SKM-1 treated with dmso at 0.1 percent for 144 hours (cell line): Measurements from ENCODE around the gene ADAM22.

ENCODE experiments used
- DNase-seq: peaks from one replicate; lab custom pipeline; 2025; ENCODE audit not compliant: unreplicated experiment; lab: John Stamatoyannopoulos, UW

The ADAM22 gene

DNA sequence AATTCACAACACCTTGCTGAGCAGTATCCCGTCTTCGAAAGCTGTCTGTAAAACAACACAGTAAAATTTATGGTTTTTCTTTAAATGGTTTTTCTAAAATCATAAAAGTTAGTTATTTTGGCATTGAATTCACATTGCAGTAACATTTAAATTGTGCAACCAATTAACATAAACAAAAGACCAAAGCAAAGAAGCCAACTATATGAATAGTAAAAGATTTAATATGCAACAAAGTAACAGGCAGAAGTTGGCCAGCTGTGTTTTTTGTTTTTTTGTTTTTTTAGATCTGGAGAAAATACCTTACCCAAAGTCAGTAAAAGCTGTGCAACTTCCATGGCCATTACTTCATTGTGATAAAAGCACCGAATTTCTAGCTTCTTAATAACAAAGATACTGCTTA is 274.5 kb downstream of the ADAM22 start:
- no peak for DNase-seq

DNA sequence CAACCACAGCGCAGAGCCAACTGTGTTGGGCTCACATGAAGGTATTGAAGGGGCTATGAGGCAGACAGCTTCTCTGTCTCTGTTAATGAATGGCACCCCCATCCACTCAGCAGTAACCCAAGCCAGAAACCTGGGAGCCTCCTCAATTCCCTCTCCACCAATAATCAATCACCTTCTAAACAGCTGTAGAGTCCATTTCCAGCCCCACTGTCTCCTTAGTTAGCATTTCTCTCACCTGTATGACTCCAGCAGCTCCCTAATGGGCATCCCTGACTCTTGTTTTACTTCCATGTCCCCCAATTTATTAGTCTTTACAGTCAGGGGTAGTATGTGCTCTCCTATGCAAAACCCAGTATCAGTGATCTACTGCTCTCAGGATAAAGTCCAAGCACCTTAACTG is 278.9 kb downstream of the ADAM22 start:
- DNase-seq = no peak

DNA sequence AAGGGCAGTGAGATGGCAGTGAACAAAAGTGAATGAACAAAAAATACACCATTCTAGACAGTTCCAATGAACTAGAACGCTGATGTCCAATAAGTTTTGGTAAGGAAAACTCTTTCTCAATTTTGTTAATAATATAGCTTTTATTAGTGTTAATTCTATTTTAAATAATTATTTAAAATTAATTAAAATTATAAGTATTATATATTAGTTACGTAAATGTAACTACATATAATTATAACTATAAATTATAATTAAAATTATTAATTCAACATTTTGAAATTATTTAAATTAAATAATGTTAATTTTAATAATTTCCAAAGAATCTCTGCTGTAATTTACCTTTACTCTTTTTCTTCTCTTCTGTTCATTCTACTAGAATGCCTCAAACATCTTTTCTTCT is 280.4 kb downstream of the ADAM22 start:
- DNase-seq = no peak

DNA sequence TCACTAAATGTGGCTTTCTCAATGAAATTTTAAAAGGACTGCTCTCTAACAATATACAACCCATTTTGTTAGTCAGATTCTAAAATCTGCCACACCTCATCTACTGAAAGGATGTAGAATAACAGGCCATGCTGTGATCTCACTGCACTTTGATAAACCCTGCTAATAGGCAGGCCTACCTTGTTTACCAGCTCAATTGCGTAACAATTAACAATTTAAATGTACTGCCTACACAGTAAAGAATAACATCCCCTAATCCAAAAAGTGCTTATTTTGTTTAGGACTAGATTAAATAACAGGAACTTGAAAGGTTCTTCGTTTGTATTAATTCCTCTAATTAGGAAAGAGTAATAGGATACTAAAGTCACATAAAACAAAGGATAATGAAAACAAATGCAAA is 281.2 kb downstream of the ADAM22 start:
- no peak for DNase-seq

DNA sequence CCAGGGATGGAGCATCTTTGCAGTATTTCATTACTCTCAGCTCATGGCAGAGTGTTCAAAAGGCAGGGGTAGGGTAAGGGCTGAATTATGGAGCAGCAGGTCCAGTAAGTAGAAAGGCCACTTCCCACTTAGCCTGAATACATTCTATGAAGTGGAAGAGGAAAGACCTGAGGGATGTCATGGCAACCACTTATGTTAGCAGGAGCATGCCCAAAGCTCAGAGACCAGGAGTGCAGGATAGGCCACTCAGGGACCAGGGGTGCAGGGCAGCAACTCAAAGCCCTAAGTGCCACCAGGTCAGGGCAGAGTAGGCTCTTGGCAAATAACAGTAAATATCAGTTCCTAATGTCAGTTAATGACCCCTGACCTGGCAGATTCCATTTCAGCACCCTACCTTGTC is 282.2 kb downstream of the ADAM22 start:
- DNase-seq = no peak

DNA sequence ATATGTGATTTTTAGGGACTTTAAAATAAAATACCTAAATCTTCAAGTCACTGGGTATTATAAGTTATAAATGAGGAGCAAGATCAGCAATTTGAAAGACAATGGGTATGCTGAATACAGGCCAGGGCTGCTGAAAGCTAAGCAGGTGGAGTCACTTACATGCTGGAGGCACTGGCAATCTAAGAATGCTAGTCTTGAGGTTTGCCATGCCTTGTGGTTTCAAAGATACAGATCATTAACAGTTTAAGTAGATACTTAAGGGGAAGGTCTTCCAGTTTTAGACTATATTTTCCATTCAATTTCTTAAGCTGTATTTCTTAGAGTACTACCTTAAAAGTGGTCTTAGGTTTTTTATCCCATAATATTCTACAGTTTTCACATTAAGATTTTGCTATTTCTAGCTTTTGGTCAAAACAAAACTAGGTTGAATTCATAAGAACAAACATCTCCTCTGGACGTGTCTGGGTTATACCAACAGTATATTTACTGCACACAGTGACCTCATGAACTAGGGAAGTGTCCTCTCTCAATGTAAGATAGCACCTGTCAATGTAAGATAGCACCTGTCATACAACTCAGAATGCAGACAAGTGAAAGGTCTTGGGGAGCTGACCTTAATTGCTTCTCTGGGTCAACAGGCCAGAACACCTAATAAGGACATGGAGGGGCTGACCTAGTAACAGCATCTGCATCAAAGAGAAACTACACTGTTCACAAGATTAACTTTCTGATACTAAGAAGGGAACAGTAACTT is 283.8 kb downstream of the ADAM22 start:
- DNase-seq = peak; percentile 18

DNA sequence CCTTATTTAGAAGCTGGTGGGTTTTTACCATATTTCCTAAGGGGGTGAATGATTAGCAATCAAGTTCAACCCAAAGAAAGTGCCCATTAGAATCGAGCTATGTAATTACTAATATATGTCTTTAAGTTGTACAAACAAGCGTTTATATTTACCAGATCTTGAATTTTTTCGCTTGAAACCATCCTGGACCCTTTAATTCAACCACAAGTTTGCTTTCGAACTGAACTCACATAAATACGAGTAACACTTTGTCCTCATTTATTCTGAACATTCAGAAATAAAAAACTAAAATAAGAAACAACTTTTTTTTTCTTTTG is 284.3 kb downstream of the ADAM22 start:
- no peak for DNase-seq

DNA sequence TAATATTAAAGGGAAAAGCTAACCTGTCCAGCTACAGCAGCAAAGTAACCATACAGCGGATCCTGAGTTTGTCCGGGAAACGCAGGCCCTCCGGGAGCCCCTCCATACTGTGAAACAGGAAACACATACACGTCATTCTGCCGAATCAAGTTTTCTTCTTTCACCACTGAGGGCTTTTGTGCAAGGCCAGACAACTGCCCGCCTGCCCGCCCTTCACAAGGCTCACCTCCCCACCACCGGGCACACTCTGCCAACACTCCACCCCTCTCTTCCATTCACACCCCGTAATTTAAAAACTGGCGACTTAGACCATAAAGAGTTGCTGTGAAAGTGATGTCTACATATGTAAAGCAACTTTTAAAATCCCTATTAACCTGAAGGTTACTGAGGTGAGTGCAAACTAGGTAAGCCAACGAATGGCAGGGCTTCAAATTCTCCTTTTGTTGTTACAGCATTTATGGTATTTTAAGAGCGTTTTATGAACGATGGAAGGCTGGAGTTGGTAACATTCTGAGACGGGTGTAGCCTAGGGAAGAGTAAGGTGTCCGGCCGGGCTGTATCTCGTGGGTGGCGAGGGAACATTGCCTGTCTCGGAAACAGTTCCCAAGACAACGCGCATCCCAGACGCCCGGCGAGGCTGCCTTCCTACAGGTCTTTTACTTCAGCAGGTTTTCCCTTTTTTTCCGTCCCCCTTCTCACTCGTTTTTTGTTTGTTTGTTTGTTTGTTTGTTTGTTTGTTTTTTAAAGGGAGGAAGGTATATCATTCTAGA is 285.0 kb downstream of the ADAM22 start:
- peak; percentile 41 for DNase-seq

DNA sequence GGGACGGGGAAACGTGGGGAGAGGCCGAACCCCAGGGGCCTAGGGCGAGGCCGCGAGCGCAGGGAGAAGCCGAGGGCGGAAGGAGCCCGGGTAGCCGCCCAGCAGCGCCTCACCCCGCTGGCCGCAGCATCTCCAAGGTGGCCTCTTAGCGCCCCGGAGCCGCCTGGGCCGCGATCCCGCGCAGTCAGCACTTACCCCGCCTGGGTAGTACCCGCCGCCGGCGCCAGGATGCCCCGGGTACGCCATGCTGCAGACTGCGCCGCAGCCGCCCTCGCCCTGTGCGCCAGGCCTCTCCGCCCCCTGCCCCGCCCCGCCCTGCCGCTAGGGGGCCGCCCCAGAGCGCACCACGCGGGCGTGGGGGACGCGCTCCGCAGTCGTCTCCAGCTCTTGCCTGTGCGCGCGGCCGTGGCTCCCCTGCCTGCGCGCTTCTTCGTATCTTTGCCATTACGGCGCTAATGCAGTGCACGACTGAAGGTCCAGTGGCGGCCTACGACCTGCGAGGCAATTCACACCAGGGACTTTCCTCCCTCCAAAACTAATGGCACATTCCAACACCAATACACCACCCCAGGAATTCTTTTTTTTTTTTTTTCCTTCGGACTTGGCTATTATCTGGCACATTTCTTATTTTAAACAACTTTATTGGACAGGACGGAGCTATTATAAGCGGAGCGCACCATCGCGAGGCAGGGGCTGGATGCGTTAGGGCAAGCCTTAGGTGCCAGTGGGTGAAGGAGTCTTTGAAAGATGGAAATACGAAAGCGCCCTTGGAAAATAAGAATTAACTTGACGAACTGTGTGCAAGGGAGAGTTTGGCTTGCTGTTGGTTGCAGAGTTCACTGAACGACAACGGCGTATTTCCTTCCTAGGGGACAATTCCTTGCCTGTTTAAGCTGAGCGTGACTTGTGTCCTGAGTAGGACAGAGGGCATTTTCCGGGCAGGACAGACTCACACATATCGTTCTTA is 286.0 kb downstream of the ADAM22 start, which contains the start of gene SRI:
Gene SRI, minus strand, starts transcription at position 258 of the 967 bp plus-strand sequence. Its CDS starts 12 bp downstream, at position 246.
- peak; percentile 75 for DNase-seq

DNA sequence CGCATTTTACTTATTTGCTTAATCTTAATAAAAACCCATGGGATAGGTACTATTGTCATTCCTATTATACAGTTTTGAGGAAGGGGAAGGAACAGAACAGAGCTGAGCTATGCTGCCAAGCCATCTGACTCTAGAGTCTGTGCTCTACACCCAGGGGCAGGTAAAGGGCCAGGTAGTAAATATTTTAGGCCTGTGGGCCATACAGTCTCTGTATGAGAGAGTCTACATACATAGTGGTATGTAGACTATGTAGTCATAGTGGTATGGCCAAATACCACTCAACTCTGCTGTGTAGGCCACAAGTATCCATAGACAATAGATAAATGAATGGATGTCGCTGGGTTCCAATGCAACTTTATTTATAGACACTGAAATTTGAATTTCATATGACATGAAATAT is 289.2 kb downstream of the ADAM22 start:
- no peak for DNase-seq

DNA sequence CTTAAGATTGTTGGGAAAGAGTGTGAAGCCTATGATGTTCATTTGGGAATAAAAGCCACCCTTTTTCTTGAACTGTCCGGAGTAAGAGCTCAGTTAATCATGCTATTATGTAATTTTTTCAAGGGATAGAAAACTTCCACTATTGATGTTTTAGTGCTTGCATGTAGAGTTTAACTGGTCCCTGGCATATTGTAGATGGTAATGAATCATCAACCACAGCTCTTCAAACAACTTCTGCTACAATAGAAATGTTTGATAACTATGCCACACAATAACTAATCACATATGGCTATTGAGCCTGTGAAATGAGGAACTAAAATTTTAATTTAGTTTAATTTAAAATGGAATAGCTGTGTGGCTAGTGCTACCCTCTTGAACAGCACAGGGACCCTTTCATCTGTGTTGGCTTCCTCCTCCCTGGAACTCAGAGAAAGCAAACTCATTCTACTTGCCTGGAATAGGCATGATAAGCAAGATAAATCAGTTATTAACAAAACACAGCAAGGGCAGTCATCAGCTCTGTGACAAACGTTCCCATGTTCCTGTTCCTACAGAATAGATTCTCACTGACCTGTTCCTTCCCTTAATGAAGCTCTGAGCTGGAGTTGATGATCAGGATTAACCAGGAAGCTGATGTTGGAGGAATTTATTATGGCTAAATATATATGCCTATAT is 290.7 kb downstream of the ADAM22 start:
- DNase-seq = no peak

DNA sequence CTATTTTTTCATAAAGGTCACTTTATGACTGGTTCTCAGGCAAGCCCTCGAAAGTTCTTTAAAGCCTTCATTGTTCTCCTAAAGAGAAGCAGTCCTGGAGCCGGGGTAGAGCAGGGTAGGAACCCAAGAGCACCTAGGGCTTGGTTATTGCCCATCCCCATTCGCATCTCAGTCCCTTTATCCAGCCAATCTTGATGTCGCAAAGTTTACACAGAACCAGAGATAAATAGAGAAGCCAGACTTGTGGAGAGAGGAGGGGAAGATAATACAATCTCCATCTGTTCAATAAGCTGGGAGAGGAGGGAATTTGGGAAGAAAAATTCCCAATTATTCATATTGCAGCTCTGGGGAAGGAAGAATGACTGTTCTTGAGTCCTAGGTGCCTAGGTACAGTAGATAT is 292.1 kb downstream of the ADAM22 start:
- DNase-seq = no peak

DNA sequence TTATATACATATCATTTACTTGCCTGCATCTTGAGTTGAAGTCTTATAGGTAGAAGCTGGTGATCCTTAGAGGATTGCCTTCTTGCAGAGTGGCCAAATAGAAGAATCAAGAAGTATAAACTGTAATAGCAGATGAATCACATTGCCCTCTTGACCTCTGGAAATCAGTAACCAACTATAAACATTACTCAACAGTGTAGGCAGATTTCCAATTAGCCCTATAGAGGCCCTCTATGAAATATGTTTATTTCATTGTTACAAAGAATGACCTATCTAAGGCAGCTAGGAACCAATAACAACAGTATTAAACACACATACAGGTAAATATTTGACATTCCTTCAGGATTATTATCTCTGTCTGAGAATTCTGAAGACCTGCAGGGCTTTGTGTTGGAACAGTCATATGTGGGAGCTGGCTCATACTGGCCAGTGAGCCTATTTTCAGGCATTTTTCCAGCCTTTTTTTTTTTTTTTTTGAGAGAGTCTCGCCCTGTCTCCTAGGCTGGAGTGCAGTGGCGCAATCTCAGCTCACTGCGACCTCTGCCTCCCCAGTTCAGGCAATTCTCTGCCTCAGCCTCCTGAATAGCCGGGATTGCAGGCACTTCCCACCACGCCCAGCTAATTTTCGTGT is 292.9 kb downstream of the ADAM22 start:
- no peak for DNase-seq

DNA sequence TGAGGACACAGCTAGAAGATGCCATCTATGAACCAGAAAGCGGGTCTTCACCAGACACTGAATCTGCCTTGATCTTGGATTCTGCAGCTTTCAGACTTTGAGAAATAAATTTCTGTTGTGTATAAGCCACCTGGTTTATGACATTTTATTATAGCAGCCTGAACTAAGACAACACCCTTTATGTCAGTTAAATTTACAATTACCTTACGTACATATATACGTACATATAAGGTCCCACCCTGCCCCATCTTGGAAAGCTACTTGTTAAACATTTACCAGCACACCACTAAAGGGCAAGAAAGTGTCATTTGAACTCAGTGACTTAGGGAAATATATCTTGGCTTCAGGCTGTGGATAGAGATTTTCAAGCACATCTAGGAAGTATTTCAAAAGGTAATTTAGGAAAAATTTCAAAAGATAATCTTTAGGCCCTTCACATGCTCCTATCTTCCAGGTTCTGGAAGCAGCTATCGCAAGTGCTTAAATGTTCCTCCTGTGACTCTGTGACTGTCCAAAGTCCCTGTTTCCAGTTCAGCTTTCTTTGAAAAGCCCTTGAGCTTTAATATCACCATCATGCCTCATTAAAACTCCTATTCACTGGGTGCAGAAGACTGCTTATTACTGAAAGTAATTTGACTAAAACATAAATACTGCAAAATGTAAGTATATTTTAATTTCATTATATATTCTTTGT is 295.4 kb downstream of the ADAM22 start:
- DNase-seq = no peak

DNA sequence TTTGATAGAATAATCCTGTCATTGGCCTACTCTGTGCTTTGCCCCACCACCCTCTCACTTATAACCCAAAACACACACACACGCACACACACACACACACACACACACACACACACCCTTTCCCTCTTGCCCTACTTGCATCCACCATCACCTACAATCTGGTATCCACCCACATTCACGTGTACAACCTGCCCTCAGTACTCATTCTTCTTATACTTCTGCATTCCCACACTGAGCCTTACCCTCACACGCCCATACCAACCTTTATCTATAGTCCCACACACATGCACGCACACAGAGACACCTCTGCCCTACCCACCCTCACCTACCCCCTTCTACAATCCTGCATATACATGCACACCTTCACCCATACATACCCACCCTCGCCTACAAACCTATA is 296.6 kb downstream of the ADAM22 start:
- DNase-seq = no peak

DNA sequence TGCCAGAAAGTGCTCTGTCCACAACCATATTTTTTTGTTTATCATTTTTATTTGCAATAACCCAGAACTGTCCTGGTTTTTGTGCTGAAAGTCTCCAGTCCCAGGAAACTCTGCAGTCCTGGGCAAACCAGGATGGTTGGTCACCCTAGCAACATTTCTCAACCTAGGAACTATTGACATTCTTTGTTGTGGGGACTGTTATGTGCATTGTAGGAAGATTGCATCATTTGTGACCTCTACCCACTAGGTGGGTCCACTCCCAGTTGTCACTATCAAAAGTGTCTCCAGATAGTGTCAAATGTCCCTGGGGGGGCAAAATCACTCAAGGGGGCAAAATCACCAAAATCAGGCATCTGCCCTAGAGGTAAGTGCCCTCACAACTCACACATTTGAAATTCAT is 299.8 kb downstream of the ADAM22 start:
- no peak for DNase-seq

DNA sequence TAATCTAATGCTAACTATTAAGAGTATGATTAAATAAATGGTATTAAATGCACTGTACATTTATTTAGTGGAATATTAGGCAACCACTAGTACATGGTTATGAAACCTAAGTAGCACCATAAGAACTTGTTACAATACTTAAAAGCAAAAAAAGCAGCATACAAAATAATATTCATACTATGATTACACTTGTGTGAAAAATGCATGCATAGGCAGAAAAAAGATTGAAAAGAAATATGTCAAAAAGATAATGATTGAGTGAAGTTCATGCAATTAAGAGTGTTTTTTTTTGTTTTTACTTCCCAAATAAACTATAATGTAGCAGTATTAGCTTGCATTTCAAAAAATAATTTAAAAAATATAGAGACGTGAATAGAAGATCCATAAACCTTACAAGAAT is 305.8 kb downstream of the ADAM22 start:
- no peak for DNase-seq

DNA sequence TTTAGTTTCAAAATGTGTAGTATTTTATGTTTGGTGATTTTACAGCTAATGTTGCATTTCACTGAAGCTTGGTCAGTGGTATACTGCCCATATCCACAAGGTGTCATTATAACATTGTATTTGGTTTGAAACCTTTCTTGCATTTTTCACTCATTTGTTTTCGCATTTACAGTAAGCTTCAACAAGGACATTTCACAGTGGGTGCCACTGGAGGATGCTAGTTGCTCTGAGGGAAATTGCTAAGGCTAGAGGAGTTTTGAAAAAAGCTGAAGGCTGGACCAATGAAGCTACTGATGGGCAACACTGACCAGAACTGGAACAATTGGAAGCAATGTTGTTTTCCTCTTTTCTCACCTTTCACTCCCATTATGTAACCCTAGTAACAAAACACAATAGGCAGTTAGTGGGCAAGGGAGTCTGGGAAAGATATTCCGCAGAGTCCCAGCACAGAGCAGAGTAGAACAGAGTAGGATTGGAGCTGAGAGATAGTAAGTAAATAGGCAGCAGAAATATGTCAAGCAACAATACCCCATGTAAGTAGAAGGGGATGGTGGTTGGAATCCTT is 309.4 kb downstream of the ADAM22 start:
- DNase-seq = peak; percentile 65

DNA sequence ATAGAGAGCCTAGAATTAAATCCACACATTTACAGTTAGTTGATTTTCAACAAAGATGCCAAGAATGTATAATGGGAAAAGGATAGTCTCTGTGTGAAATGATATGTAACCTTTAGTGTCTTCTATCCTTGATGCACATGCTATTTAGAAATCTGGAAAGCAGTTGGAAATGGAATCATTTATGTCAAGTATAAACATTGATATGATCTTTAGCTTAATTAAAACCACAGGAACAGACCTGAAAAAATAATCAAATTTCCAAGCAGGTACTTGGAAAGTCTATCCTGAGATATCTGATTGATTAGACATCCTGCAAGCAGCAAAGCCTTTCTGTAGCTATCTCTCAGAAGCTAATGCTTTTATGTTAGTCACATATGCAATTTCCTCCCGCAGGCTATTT is 310.2 kb downstream of the ADAM22 start:
- no peak for DNase-seq
